ENCODE measurements around the gene ARPC4.
"Not testable (repeated sequence)": the region's sequence is repeated elsewhere in the genome, so short reads cannot be mapped to it uniquely, and the experiment has no call there.

The ARPC4 gene

GRCh38 chr3:9769012-9769411 lies 23.9 kb upstream of the ARPC4 start:
- no peak for TF ChIP-seq POLR2AphosphoS5 (IDR thresholded peaks at IDR 0.05; ENCODE audit: low read depth)
- no peak for TF ChIP-seq GABPA (IDR thresholded peaks at IDR 0.05; ENCODE audit: low read depth)
- TF ChIP-seq, protein P1, sequence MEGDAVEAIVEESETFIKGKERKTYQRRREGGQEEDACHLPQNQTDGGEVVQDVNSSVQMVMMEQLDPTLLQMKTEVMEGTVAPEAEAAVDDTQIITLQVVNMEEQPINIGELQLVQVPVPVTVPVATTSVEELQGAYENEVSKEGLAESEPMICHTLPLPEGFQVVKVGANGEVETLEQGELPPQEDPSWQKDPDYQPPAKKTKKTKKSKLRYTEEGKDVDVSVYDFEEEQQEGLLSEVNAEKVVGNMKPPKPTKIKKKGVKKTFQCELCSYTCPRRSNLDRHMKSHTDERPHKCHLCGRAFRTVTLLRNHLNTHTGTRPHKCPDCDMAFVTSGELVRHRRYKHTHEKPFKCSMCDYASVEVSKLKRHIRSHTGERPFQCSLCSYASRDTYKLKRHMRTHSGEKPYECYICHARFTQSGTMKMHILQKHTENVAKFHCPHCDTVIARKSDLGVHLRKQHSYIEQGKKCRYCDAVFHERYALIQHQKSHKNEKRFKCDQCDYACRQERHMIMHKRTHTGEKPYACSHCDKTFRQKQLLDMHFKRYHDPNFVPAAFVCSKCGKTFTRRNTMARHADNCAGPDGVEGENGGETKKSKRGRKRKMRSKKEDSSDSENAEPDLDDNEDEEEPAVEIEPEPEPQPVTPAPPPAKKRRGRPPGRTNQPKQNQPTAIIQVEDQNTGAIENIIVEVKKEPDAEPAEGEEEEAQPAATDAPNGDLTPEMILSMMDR (IDR thresholded peaks at IDR 0.05; ENCODE audit: insufficient read depth, low read length), result no peak
- TF ChIP-seq REST (IDR thresholded peaks at IDR 0.05; ENCODE audit: insufficient replicate concordance, low read depth), result no peak
- TF ChIP-seq SPI1 (IDR thresholded peaks at IDR 0.05; ENCODE audit: borderline replicate concordance, low read depth), result no peak
- H3K27ac ChIP-seq (replicated peaks), result peak overlapping the region; percentile 64
- no peaks in the 10 kb centered on the region for H3K27me3 ChIP-seq (ENCODE audit: insufficient read depth, poor library complexity, severe bottlenecking)
- H3K4me3 ChIP-seq (replicated peaks; ENCODE audit: insufficient read depth, low read length), result peak overlapping the region; percentile 80
- no peak for DNase-seq (ENCODE audit: low read depth in 1 of 2, low spot score in 1 of 2)

GRCh38 chr3:9769426-9770275 lies 23.2 kb upstream of the ARPC4 start, which contains the start of gene CAMK1:
CAMK1 (minus strand) TSS chr3:9769947; CDS start chr3:9767749, 2,198 bp downstream.
- DNase-seq (ENCODE audit: low read depth in 1 of 2, low spot score in 1 of 2), result peak in 1 of 2 experiments; percentile 74
- Histone ChIP-seq H3K27ac (replicated peaks) (peak within 1 kb of the TSS; percentile 64), H3K4me3 (replicated peaks; ENCODE audit: insufficient read depth, low read length) (peak within 1 kb of the TSS; percentile 80), H3K27me3 (ENCODE audit: insufficient read depth, poor library complexity, severe bottlenecking) (no peaks in the 10 kb centered on the region)
- TF ChIP-seq SPI1 (IDR thresholded peaks at IDR 0.05; ENCODE audit: borderline replicate concordance, low read depth) (no peak), POLR2AphosphoS5 (IDR thresholded peaks at IDR 0.05; ENCODE audit: low read depth) (peak; percentile 36; the same call in 1 of the 2 replicates)

GRCh38 chr3:9770276-9770812 lies 22.5 kb upstream of the ARPC4 start:
- DNase-seq (ENCODE audit: low read depth in 1 of 2, low spot score in 1 of 2), result no peak
- no peaks in the 10 kb centered on the region for H3K27me3 ChIP-seq (ENCODE audit: insufficient read depth, poor library complexity, severe bottlenecking)
- peak overlapping the region; percentile 64 for H3K27ac ChIP-seq (replicated peaks)
- H3K4me3 ChIP-seq (replicated peaks; ENCODE audit: insufficient read depth, low read length), result peak overlapping the region; percentile 80
- TF ChIP-seq REST (IDR thresholded peaks at IDR 0.05; ENCODE audit: insufficient replicate concordance, low read depth) (no peak), POLR2AphosphoS5 (IDR thresholded peaks at IDR 0.05; ENCODE audit: low read depth) (no peak), GABPA (IDR thresholded peaks at IDR 0.05; ENCODE audit: low read depth) (no peak), SPI1 (IDR thresholded peaks at IDR 0.05; ENCODE audit: borderline replicate concordance, low read depth) (no peak)
- TF ChIP-seq, protein P1 (IDR thresholded peaks at IDR 0.05; ENCODE audit: insufficient read depth, low read length), result no peak

GRCh38 chr3:9771007-9771406 lies 21.9 kb upstream of the ARPC4 start:
- not testable (repeated sequence) for H3K4me3 ChIP-seq (replicated peaks; ENCODE audit: insufficient read depth, low read length); H3K27ac ChIP-seq (replicated peaks); H3K27me3 ChIP-seq (ENCODE audit: insufficient read depth, poor library complexity, severe bottlenecking); DNase-seq (ENCODE audit: low read depth in 1 of 2, low spot score in 1 of 2)

Data from HL-60 (cell line).